HUES64 (cell line): ENCODE results near the gene SGCE. TPM values are rescaled to one million over a fixed set of nuclear protein-coding genes. Genes with fewer than 3 reads are reported as not detected.
A peak's percentile ranks its signal among the peaks of the same experiment; 100 is the strongest.
"Not testable (repeated sequence)": the region's sequence is repeated elsewhere in the genome, so short reads cannot be mapped to it uniquely, and the experiment has no call there.

Experiments
- H3K27ac ChIP-seq: 2 replicates; pipeline ENCODE4 v1.7.0; 2013; ENCODE audit warnings: low read depth, low read length, inconsistent platforms
- H3K27me3 ChIP-seq: 2 replicates; pipeline ENCODE4 v1.6.1; 2013; ENCODE audit warnings: mild to moderate bottlenecking, low read length; ENCODE audit not compliant: insufficient read depth
- H3K36me3 ChIP-seq: 2 replicates; pipeline ENCODE4 v1.6.1; 2013; ENCODE audit warnings: mild to moderate bottlenecking, low read length; ENCODE audit not compliant: insufficient read depth
- H3K4me1 ChIP-seq: 2 replicates; pipeline ENCODE4 v1.6.1; 2013; ENCODE audit warnings: mild to moderate bottlenecking, low read length, moderate library complexity; ENCODE audit not compliant: insufficient read depth
- H3K4me3 ChIP-seq: 2 replicates; pipeline ENCODE4 v1.5.1; 2013; ENCODE audit warnings: mild to moderate bottlenecking, low read length, moderate library complexity
- H3K9ac ChIP-seq: 2 replicates; pipeline ENCODE4 v1.6.1; 2013; ENCODE audit warnings: mild to moderate bottlenecking, low read depth, low read length
- H3K9me3 ChIP-seq: 2 replicates; pipeline ENCODE4 v1.6.1; 2013; ENCODE audit warnings: low read depth, low read length; ENCODE audit not compliant: insufficient read depth
- WGBS: fragments of 150-250, 120-280 bp; methylation state at CpG from one replicate; pipeline ENCODE4 v1.1.7; 2013; ENCODE audit warnings: missing lambda C conversion rate; 5-methylcytosine and 5-hydroxymethylcytosine counted together
- polyA plus RNA-seq, 2 experiments: library from polyadenylated mRNA; stranded (reverse); fragments of 50-300 nt; gene quantifications; one replicate each; pipeline ENCODE4 v1.2.3, GENCODE V29; 2013

Gene SGCE
- polyA plus RNA-seq (2013, experiment 1 of 2), result 23.1 TPM
- 32.7 TPM for polyA plus RNA-seq (2013, experiment 2 of 2)

- WGBS, result 26% methylated on average over 61 of the region's 63 CpGs
- Histone ChIP-seq H3K36me3 (no peaks in the 10 kb centered on the region), H3K4me3 (peak within 1 kb of the TSS; percentile 91), H3K9me3 (0 out of 2 replicates have a peak, but pooled peaks cover 9% of the 10 kb centered on the region), H3K9ac (peak within 1 kb of the TSS; percentile 87), H3K4me1 (peaks cover 20% of the 10 kb centered on the region), H3K27me3 (peaks cover 14% of the 10 kb centered on the region), H3K27ac (peak within 1 kb of the TSS; percentile 53; the same call in 1 of the 2 replicates)
Observed at GRCh38 chr7:94655848-94656657, at the start of gene SGCE. SGCE (minus strand) TSS chr7:94656133; CDS start chr7:94656098, 35 bp downstream.

GRCh38 chr7:94705155-94706021, 49.5 kb upstream of the SGCE start:
- H3K9me3 ChIP-seq, H3K9ac ChIP-seq, H3K4me3 ChIP-seq, H3K36me3 ChIP-seq, H3K27me3 ChIP-seq, H3K27ac ChIP-seq: not testable (repeated sequence)
- peaks cover 18% of the 10 kb centered on the region for H3K4me1 ChIP-seq
- 97% methylated on average over 38 of the region's 39 CpGs for WGBS

GRCh38 chr7:94701555-94701973, 45.6 kb upstream of the SGCE start:
- H3K27me3 ChIP-seq, result no peaks in the 10 kb centered on the region
- H3K4me3 ChIP-seq, result peak overlapping the region; percentile 7; the same call in 1 of the 2 replicates
- H3K4me1 ChIP-seq, result peaks cover 26% of the 10 kb centered on the region
- H3K27ac ChIP-seq, result peak overlapping the region; percentile 50
- peak overlapping the region; percentile 46; the same call in 1 of the 2 replicates for H3K9ac ChIP-seq
- H3K36me3 ChIP-seq, result no peaks in the 10 kb centered on the region
- H3K9me3 ChIP-seq, result peaks cover 4% of the 10 kb centered on the region; the same call in 1 of the 2 replicates
- 81% methylated on average over 1 of the region's 1 CpG for WGBS

DNA sequence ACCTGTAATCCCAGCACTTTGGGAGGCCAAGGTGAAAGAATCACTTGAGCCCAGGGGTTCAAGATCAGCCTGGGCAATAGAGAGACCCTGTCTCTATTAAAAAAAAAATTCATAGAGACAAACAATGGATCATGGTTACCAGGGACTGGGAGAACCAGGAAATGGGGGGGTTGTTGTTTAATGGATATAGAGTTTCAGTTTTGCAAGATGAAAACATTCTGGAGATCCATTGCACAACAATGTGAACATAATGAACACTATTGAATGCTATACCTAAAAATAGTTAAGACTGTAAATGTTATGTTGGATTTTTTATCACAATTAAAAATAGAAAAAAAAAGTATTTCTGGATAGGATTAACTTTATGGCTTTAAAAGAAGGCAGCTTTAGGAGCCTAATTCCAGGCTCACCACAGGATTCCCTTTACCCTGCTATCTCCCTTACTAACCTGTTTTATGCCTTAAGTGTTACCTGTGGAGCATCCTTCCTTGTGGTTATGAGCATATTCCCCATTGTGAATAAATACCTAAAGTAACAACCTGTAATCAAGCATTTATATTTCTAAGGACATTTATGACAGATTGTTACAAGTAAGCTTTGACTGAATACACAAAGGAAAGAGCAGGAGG, 45.1 kb upstream of the SGCE start:
- Histone ChIP-seq H3K9ac (peak overlapping the region; percentile 24; the same call in 1 of the 2 replicates), H3K4me3 (no peak overlapping the region), H3K27me3 (no peaks in the 10 kb centered on the region), H3K4me1 (peaks cover 26% of the 10 kb centered on the region), H3K36me3 (no peaks in the 10 kb centered on the region), H3K27ac (peak overlapping the region; percentile 50), H3K9me3 (peaks cover 4% of the 10 kb centered on the region; the same call in 1 of the 2 replicates)

DNA sequence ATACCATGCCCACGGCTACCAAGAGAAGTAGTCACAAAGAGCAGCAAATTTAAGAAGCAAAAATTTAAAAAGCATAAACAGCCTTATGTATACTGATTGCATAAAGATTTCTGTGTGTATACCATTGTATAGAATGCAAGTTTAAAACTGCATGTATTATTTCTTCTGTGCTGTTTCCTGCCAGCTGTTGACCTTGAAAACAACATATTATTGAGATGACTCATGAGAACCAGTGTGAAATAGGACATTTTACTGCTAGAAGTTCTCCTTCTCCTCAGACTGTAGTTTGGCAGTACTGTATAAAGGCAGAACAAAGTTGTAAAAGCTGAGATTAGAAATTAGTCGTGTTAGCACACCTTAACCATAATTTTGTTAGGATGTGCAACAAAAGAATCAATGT, 42.3 kb upstream of the SGCE start:
- no peak overlapping the region for H3K4me3 ChIP-seq
- WGBS, result no CpG with 5 or more reads among the region's 2 CpGs
- no peak overlapping the region for H3K27ac ChIP-seq
- no peaks in the 10 kb centered on the region for H3K36me3 ChIP-seq
- H3K9me3 ChIP-seq, result peaks cover 4% of the 10 kb centered on the region; the same call in 1 of the 2 replicates
- no peak overlapping the region for H3K9ac ChIP-seq
- peaks cover 26% of the 10 kb centered on the region for H3K4me1 ChIP-seq
- no peaks in the 10 kb centered on the region for H3K27me3 ChIP-seq

DNA sequence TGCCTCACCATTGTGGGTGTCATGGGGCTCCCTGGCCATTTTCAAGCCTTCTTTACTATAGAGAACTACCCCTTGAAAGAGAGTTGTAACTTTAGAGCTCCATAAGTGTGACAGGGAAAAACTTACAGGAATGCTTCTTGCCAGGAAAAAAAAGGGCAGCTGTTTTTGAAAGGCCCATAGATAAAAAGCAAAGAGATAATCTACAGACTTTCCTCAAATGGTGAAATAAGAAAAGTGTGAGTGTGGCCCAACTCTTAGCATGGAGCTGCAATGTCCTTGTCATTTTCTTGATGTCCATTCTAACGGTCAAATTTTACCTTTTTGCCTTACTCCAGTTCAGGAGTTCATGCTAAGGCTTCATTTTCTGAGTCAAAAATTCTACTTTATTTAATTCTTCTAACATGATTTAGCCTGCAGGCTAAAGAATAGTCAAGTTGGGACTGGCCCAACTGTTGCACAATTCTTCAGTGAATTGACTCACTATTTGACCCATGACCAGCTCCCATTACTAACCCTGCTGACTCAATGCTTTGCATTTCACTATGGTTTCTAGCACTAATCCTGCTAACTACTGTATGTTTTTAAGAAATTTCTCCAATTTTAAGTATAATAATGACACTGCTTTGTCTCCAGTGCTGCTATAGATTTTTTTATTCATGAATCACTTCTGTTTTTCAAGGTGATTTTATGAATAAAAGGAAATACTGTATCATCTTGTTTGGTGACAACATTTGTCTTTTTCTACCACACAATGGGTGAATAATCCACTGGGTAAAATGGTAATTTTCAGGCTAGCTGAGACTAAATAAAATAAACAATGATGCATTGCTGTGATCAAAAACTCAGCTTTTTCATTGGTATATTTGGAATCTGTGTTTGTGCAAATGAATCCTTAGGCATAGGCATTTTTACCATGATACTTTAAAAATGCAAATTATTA, 41.4 kb upstream of the SGCE start:
- H3K36me3 ChIP-seq, result no peaks in the 10 kb centered on the region
- H3K27ac ChIP-seq, result peak overlapping the region; percentile 15; the same call in 1 of the 2 replicates
- no peak overlapping the region for H3K9ac ChIP-seq
- no peak overlapping the region for H3K4me3 ChIP-seq
- H3K4me1 ChIP-seq, result peaks cover 23% of the 10 kb centered on the region
- H3K27me3 ChIP-seq, result no peaks in the 10 kb centered on the region
- 94% methylated on average over 1 of the region's 1 CpG for WGBS
- peaks cover 4% of the 10 kb centered on the region; the same call in 1 of the 2 replicates for H3K9me3 ChIP-seq

GRCh38 chr7:94687810-94688209, 31.9 kb upstream of the SGCE start:
- Histone ChIP-seq H3K9ac (no peak overlapping the region), H3K27ac (no peak overlapping the region), H3K4me3 (no peak overlapping the region), H3K4me1 (no peaks in the 10 kb centered on the region), H3K27me3 (no peaks in the 10 kb centered on the region), H3K9me3 (no peaks in the 10 kb centered on the region), H3K36me3 (no peaks in the 10 kb centered on the region)
- 80% methylated on average over 2 of the region's 2 CpGs for WGBS

GRCh38 chr7:94687076-94687475, 31.1 kb upstream of the SGCE start:
- no peaks in the 10 kb centered on the region for H3K4me1 ChIP-seq
- H3K4me3 ChIP-seq, result no peak overlapping the region
- no peaks in the 10 kb centered on the region for H3K27me3 ChIP-seq
- no peak overlapping the region for H3K27ac ChIP-seq
- no peaks in the 10 kb centered on the region for H3K36me3 ChIP-seq
- whole genome bisulfite sequencing, result 90% methylated on average over 2 of the region's 2 CpGs
- no peak overlapping the region for H3K9ac ChIP-seq
- H3K9me3 ChIP-seq, result no peaks in the 10 kb centered on the region

DNA sequence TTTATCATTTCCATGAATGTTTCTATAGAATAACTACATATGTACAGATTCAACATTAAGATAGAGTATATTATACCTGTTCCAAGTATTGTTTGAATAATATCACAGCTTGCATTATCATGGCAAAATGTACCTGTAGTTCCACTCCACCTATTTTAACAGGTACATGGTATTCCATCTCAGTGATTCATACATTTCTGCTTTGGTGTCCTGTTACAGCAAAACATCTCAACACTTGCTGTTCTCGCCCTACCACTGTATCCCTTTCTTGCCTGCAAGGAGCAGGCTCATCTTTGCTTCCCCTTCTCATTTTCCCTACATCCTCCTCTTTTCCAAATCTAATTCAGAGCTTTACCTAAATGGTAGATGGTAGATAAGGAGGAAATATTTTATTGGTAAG, 27.1 kb upstream of the SGCE start:
- H3K9ac ChIP-seq, result no peak overlapping the region
- no peaks in the 10 kb centered on the region for H3K36me3 ChIP-seq
- H3K27ac ChIP-seq, result no peak overlapping the region
- no peaks in the 10 kb centered on the region for H3K9me3 ChIP-seq
- WGBS, result 88% methylated on average over 1 of the region's 1 CpG
- H3K4me1 ChIP-seq, result no peaks in the 10 kb centered on the region
- H3K4me3 ChIP-seq, result no peak overlapping the region
- H3K27me3 ChIP-seq, result no peaks in the 10 kb centered on the region

GRCh38 chr7:94679358-94679757, 23.4 kb upstream of the SGCE start:
- H3K9me3 ChIP-seq, result no peaks in the 10 kb centered on the region
- H3K27ac ChIP-seq, result no peak overlapping the region
- H3K9ac ChIP-seq, result no peak overlapping the region
- no peak overlapping the region for H3K4me3 ChIP-seq
- no peaks in the 10 kb centered on the region for H3K27me3 ChIP-seq
- no peaks in the 10 kb centered on the region for H3K36me3 ChIP-seq
- no peaks in the 10 kb centered on the region; the same call in 1 of the 2 replicates for H3K4me1 ChIP-seq
- no CpG with 5 or more reads among the region's 1 CpG for WGBS
